ENCODE data around the gene EIF3F.

DNA sequence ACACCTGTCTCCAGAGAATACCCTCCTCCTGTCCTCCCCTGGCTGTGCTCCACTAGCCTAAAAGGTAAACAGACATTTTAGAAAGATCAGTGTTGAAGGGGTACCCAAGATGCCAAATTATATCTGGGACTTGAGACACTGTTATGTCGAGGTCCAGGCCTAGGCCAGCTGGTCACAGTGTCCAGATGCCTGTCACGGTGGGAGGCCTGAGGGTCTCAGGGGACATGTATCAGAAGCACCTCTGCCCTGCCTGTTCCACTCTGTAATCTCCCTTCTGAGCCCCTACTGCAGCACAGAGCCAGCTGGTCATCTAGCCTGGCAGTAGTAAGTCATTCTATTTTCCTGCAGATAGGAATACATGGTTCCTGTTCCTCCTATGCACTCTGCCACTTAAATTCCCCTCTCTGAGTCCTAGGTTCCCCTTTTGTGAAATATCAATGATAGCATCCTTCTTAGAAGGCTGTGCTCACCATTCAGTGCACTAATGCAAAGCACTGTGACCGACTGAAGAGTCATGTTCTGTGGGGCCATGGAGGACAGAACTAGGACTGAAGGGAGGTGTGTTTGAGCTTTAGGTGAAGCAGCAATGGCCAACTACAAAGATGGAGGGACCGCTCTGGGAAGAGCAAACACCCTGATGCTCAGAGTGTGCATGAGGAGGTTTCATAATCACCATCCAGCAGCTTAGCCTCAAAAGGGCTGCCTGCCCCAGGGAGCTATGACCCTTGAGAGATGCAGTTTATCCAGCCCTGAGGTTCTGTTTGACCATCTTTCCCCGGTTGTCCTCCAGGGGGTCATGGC, 49.1 kb downstream of the EIF3F start:
- TF ChIP-seq CTCF (IDR thresholded peaks at IDR 0.05), result no peak
- TF ChIP-seq EZH2 (IDR thresholded peaks at IDR 0.05; ENCODE audit: borderline replicate concordance, insufficient read depth, low read depth, low read length, poor library complexity, severe bottlenecking), result no peak

Measured in B cell (primary cell).